Renal cortical epithelial cell (primary cell): ENCODE data around the gene PIWIL1. TPM values are rescaled to one million over a fixed set of nuclear protein-coding genes. Genes with fewer than 3 reads are reported as not detected.

ENCODE experiments used
- DNase-seq: peaks from one replicate; pipeline ENCODE4 v3.0.0-alpha.2; 2011; ENCODE audit warnings: low read depth
- total RNA-seq: library from RNA; depleted of rRNA; stranded (reverse); fragments of >200 nt; gene quantifications from 2 replicates; pipeline ENCODE4 v1.2.3, GENCODE V29; 2014

Gene PIWIL1
- total RNA-seq, 1 donor from 2014 or later: not detected

DNA sequence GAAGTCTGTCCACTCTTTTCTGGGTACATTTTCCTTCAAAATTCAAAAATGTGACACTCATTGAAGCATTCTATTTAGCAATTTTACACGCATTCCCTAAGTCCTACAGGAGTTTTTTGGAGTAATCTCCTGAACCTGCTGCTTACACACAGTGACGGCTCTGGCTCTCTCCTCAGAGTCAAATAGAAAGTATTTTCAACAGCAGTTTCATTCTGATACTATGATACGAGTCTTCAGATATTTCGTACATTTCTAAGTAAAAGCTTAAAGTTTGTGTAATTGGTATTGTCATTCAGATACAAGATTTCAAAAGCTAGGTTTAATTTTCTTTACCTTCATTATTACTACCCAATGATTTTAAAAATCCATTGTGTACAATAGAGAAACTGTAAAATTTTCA lies 36.4 kb downstream of the PIWIL1 start:
- DNase-seq: no peak

DNA sequence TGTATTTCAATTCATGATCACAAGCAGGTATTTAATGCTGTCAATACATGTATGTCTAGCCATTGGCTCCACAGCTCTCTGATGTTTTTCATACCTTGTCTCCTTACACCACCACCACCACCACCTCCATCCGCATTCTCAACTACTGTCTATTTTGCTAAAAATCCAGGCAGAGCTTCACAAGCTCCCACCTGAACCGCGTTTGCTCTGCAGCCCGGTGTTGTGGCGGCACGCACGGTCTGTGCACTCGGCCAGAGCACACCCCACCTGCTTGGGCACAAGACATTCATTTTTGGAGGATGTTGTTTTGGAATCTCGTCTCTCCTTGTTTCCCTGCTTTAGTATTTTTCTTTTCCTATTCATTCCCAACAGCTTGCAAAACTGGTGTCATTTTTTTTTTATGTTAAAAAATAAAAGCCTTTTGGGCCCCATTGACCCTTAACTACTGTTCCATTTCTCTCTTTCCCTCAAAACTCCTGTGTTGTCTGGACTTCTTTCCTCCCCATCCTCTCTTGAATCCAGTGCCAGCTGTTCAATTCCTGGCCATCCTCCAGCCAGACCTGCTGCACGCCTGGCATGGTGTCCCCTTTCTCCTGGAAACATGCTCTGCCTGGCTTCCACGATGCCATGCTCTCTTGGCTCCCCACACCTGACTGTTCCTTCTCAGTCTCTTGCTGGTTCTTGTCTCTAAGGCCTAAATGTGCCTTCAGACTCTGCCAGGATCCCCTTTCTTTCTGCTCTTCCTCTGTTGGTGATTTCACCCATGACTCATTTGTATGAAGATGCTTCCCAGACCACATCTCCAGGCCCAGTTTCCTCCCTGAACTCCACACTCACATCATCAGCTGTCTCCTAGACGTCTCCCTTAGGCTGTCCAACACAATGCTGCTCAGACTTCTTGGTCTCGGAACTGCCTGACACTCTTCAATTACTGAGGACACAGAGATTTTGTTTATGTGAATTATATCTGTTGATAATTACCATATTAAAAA lies 37.9 kb downstream of the PIWIL1 start:
- no peak for DNase-seq

DNA sequence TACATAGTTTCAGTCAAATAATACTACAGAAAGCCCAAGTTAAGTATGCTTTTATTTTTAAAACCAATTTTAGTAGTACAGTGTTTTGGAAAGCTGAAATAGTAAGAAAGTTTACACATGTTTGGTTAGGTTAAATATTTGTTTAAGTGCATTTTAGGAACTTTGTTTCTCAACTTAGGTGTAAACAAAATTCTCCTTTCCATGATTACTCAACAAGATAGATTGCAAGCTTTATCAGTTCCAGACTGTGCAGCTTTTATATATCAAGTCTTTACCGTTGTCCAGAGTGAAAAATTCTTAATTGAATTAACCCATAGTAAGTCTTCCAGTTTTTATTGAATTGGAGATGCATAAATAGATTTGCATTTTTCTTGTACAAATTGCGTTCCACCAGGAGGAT lies 45.1 kb downstream of the PIWIL1 start:
- DNase-seq: no peak

DNA sequence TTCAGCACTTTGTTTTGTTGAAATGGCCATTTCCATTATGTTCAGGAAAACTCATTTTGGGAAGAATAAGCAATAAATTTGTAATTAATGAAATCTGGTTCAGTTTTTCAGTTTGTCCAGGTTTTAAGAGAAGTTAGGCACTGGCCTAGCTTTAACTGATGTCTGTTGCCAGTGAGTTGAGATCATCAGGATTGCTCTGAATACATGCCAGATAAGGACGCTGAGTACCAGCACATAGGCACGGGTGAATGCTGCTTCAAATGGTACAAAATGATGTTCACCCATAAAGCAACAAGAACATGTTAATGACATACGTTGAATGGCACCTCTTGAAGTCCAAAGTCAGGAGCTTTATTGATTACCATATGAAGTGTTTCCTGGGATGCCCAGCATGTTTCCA lies 46.5 kb downstream of the PIWIL1 start:
- no peak for DNase-seq

GRCh38 chr12:130385193-130385592 lies 47.5 kb downstream of the PIWIL1 start:
- DNase-seq: no peak

DNA sequence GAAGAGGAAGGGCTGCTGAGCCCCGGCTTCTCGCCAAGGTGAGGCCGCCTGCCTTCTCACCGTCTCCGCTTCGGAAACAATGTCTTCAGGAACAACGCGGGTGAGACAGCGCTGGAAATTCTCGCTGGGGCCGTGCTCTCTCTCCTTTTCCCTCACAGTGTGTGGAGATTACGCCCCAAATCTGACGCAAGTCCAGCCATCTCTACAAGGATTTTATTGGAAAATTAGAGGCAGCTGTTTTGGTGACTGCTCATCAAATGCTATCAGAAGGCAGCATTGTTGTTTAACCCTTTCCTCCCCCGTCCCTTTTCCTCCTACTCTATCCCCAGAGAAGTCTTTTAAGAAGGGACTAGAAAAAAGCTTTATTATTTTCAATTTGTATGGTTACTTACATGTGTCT lies 53.5 kb downstream of the PIWIL1 start:
- DNase-seq: no peak

- DNase-seq: no peak
These were observed 57.2 kb downstream of the PIWIL1 start for GRCh38 chr12:130394906-130395305.

GRCh38 chr12:130396667-130397066 lies 59.0 kb downstream of the PIWIL1 start:
- DNase-seq: no peak

- no peak for DNase-seq
These were observed 60.6 kb downstream of the PIWIL1 start for GRCh38 chr12:130398100-130398848.

DNA sequence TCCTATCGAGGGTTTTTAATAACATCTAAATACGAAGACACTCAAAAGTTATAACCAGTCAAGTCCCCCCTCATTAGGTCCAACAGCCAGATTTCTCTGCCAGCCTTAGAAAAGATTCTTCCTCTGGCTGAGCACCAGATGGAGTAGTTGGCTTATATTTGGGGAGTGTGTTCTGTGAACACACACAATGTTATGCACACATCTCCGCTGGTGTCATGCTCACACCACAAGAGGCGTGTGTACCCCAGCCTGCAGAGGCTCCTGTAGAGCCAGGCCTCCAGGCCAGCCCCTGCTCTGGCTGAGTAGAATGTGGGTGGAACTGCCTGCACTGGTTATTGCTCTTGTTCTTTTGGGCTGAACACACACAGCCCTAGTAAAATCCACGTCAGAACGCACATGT lies 64.0 kb downstream of the PIWIL1 start:
- DNase-seq: no peak

DNA sequence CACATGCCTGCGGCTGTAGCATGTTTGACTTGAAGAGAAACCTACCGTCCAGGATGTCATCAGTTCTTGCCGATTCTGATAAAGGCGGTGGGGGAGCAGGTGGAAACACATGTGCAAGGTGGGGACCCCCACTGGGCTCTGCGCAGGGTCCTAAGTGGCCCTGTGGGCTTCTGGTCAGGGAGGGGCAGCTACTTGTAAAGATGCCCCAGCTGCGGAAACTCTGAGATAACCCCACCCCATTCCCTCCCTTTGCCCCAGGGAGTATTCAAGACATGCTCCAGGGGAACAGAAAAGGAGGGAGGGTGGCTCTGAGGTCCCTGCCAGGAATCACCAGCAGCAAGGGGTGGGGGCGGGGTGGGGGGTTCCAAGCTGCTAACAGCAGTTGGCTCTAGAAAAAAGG lies 67.6 kb downstream of the PIWIL1 start:
- no peak for DNase-seq

DNA sequence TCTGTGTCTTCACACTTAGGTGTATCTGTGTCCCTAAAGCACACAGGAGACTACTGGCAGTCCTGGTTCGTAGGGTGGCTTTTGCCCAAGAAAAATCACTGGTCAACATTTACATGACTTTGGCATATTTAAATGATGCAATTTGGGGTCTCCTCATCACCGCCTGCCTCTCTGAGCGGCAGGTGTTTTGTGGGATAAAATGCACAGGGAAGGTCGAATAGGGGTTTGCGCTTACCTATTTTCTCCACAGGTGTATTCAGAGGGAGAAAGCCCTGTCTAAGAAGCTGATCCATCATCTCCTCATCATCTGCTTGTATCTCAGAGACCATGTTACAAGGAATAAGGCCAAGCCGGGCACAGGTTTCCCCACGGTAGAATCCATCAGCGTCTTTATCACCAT lies 74.7 kb downstream of the PIWIL1 start:
- DNase-seq: no peak

DNA sequence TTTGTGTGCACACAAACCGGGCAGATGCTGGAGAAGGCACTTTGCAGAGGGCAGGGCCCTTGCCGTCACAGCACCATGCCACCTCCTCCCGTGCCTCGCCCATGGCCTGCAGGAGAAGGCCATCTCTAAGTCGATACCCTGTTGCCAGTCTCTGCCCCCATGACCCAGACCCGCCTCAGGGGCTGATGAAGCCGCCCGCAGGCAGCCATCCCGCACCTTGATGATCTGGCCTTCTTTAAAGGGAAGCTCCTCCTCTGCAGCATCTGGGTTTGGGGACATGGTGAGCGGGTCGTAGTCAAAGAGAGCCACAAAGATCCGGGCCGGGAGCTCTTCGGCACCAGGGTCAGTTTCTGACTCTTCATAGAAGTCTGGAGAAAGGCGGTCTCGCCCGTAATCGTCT lies 76.2 kb downstream of the PIWIL1 start:
- DNase-seq: no peak

DNA sequence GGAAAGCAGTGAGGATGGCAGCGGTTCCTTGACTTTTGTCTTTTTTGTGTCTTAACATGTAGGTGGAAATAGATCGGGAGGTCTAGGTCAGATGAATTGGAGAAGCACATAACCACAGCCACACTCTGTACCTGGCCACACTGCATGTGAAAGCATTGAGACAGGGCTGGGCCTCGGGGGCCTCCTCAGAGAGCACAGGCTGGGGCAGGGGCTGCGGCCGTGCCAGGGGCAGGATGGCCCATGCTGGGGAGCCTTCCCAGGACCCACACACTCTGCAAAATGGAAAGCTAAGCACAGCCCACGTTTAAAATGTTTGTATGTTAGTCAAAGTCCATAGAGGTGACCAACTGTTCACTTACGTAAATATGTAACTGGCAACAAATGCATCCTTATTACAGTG lies 76.7 kb downstream of the PIWIL1 start:
- no peak for DNase-seq

- DNase-seq: no peak
These were observed 80.6 kb downstream of the PIWIL1 start for GRCh38 chr12:130418251-130418650.

- no peak for DNase-seq
These were observed 81.4 kb downstream of the PIWIL1 start for GRCh38 chr12:130419116-130419515.

DNA sequence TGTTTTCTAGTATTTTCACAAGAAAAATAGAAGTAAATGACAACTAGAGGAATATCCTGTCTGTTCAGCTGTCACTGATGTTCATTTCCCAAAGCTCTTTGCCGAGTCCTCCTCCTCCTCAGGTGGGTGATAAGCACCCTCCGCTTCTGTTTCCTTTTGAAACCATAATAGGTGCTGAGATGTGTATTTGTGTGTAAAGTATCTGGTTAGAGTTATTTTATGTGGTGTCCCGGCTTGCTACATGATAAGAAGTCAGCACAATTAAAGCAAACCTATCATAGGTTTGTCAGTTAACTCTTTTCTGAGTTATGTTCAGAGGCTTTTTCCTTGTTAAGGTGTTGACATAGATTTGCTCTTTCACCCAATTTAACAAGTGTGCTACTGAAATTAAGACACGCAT lies 82.4 kb downstream of the PIWIL1 start:
- no peak for DNase-seq

GRCh38 chr12:130421896-130422295 lies 84.2 kb downstream of the PIWIL1 start:
- no peak for DNase-seq

Other genes starting within 250 kb of the PIWIL1 start
- 0.05 and 1.0 TPM in 2 replicates for gene FZD10, start 175.4 kb upstream of the PIWIL1 start, total RNA-seq